Transverse colon (tissue), 4 donors: ENCODE data around the gene AGXT. TPM values are rescaled to one million over a fixed set of nuclear protein-coding genes. Genes with fewer than 3 reads are reported as not detected.

Experiments
- DNase-seq: peaks from one replicate; pipeline ENCODE4 v3.0.0-alpha.2; 2019
- H3K27ac ChIP-seq, 4 donors: fragments of 200-600 bp; sonication (generic); 2 replicates each; pipeline ENCODE4 v1.5.1; 2016 to 2018; ENCODE audit warnings: inconsistent platforms in 4 of 4
- H3K27me3 ChIP-seq: fragments of 200-600 bp; sonication (generic); 2 replicates; pipeline ENCODE4 v1.5.1; 2017; ENCODE audit warnings: inconsistent platforms
- H3K36me3 ChIP-seq, 4 donors: fragments of 200-600 bp; sonication (generic); 2 replicates each; pipeline ENCODE4 v1.5.1; 2017 to 2019; ENCODE audit warnings: inconsistent platforms in 4 of 4
- H3K4me1 ChIP-seq, 4 donors: fragments of 200-600 bp; sonication (generic); 2 replicates each; pipeline ENCODE4 v1.5.1; 2017 to 2020; ENCODE audit warnings: inconsistent platforms in 4 of 4
- H3K4me3 ChIP-seq, 4 donors: fragments of 200-600 bp; sonication (generic); 1 replicate in 1 of 4; 2 replicates in 3 of 4; pipeline versions ENCODE4 v1.5.1 to v1.6.1; 2017 to 2019; ENCODE audit warnings: inconsistent platforms in 4 of 4
- H3K9me3 ChIP-seq, 2 donors: fragments of 200-600 bp; sonication (generic); 2 replicates each; pipeline ENCODE4 v1.5.1; 2017 to 2019; ENCODE audit warnings: inconsistent platforms in 2 of 2
- EP300 ChIP-seq: sonication (generic); formaldehyde crosslinking; IDR thresholded peaks from one replicate; pipeline ENCODE4 v1.6.1; 2017; ENCODE audit warnings: antibody characterized with exemption, low read depth
- POLR2A ChIP-seq: fragments of 450-650 bp; IDR thresholded peaks from one replicate; pipeline ENCODE4 v1.6.1; 2016; ENCODE audit warnings: antibody characterized with exemption, mild to moderate bottlenecking, moderate library complexity
- POLR2AphosphoS5 ChIP-seq, 3 donors: sonication (generic); formaldehyde crosslinking; IDR thresholded peaks; one replicate each; pipeline ENCODE4 v1.6.1; 2016; ENCODE audit warnings: antibody characterized with exemption in 3 of 3
- WGBS, 2 donors: methylation state at CpG; one replicate each; pipeline ENCODE4 v1.1.5; 2018; ENCODE audit warnings: low coverage in 1 of 2; 5-methylcytosine and 5-hydroxymethylcytosine counted together
- in situ Hi-C, 4 donors: fragments of 200-750 bp; cut with MboI; loops; one replicate each; pipeline versions ENCODE4 v1.15.0 to v1.15.1; 2017; ENCODE audit warnings: low sequenced_read_pairs in 3 of 4, low pct_ligation_motif_present in 1 of 4, low pct_unique_long_range_greater_than_20kb in 1 of 4
- intact Hi-C: fragments of 100-400 bp; cut with DNase I; formaldehyde crosslinking; loops from one replicate; pipeline ENCODE4 v1.15.1; 2023; ENCODE audit warnings: low total_unique reads
- total RNA-seq, 4 donors: library from RNA; depleted of rRNA; stranded (reverse); fragments of >200 nt; gene quantifications; one replicate each; pipeline ENCODE4 v1.1.0, GENCODE V29; 2016
- TF ChIP-seq, protein P1 (sequence below), 5 experiments: fragments of 200-600 bp in 3 of 5; fragments of 450-650 bp in 2 of 5; sonication (generic) in 3 of 5; IDR thresholded peaks; 1 replicate in 2 of 5; 2 replicates in 3 of 5; pipeline ENCODE4 v1.5.1; 2016 to 2017; ENCODE audit warnings: antibody characterized with exemption in 5 of 5, inconsistent platforms in 3 of 5, mild to moderate bottlenecking in 2 of 5, moderate library complexity in 1 of 5

AGXT gene
- total RNA-seq, 4 donors from 2014 or later = 0.32 to 2.2 (median 0.82) TPM; not detected in 1

DNA sequence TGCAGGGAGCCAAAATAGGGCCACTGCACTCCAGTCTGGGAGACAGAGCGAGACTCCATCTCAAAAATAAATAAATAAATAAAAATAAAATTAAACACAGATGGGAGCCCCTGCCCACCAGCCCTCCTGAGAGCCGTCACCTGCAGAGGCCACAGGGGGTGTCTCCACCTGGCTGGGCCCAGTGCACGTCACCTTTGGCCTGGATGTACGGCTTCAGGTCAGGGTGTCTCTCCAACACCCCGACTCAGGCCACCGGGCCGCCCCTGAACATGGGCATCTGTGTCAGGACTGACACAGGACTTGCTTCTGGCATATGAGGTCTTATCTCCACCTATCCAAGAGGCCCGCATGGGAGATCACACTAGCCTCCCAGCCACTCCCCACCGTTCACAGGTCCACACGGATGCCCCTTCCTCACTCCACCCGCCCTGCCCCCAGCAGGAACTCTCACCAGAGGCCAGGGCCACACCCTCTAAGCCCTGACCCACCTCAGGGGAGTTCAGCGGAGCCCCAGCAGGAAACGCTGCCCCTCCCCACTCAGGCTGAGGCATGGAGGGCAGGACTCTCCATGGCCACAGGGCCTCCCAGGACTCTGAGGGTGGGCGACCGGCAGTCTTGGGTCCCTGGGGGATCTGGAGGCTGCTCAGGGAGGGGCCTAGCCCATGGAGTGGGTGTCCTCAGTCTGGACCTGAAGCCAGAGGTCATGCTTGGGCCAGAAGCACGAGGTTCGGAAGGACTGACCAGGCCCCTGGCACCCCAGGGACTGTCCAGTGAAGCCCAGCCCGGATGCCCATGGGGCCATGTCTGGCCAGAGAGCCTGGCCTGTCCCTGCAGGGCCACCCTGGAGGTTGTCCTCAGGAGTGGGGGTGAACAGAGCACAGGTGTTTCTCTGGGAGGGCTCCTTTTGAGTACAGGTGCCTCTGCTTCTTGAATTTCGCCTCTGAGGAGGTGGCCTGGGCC lies 35.9 kb downstream of the AGXT start:
- Histone ChIP-seq H3K9me3 (no peaks in the 10 kb centered on the region), H3K27me3 (peaks cover 54% of the 10 kb centered on the region), H3K27ac (no peak overlapping the region), H3K36me3 (no peaks in the 10 kb centered on the region), H3K4me3 (no peak overlapping the region), H3K4me1 (no peaks in the 10 kb centered on the region)
- 84 to 96% methylated on average over 3 to 17 of the region's 19 CpGs for WGBS, 2 donors
- intact Hi-C loops (no loop called here), in situ Hi-C loops (no loop called here)
- DNase-seq = no peak
- no peak for TF ChIP-seq POLR2AphosphoS5 (IDR thresholded peaks at IDR 0.05)
- no peak for TF ChIP-seq EP300
- TF ChIP-seq, protein P1, sequence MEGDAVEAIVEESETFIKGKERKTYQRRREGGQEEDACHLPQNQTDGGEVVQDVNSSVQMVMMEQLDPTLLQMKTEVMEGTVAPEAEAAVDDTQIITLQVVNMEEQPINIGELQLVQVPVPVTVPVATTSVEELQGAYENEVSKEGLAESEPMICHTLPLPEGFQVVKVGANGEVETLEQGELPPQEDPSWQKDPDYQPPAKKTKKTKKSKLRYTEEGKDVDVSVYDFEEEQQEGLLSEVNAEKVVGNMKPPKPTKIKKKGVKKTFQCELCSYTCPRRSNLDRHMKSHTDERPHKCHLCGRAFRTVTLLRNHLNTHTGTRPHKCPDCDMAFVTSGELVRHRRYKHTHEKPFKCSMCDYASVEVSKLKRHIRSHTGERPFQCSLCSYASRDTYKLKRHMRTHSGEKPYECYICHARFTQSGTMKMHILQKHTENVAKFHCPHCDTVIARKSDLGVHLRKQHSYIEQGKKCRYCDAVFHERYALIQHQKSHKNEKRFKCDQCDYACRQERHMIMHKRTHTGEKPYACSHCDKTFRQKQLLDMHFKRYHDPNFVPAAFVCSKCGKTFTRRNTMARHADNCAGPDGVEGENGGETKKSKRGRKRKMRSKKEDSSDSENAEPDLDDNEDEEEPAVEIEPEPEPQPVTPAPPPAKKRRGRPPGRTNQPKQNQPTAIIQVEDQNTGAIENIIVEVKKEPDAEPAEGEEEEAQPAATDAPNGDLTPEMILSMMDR (IDR thresholded peaks at IDR 0.05) = no peak
- no peak for TF ChIP-seq POLR2A

DNA sequence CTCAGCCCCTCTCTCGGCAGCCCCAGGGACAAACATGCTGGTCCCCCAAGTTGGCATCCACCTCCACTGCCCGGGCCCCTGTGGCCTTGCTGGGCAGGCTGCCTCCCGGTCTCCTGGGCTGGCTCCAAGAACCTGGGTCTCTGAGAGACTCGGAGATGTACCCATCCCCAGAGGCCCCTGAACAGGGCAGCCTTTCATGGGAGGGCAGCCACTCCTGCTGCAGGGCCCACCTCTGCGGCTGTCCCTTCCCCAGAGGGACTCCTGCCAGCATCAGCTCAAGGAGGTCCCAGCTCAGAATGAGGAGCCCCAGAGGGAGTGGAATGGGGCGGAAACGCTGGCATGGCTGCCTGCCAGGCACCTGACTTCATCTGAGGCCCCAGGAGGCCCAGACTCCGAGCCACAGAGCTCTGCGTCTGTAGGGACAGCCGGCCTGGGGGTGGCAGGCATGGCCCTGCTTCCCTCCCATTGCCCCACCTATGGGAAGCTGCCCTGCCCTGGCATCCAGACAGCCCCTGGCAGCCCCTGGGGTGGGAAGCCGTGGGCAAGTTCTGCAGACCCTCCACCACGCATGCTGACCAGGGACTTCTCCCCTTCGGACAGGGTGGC lies 36.7 kb downstream of the AGXT start:
- 60% methylated on average over 11 of the region's 13 CpGs; no CpG with 5 or more reads in 1 of the 2 donors for WGBS, 2 donors
- H3K36me3 ChIP-seq = no peaks in the 10 kb centered on the region
- in situ Hi-C loops = no loop called here
- intact Hi-C loops = no loop called here
- H3K4me3 ChIP-seq = no peak overlapping the region
- H3K9me3 ChIP-seq = no peaks in the 10 kb centered on the region
- H3K27ac ChIP-seq = no peak overlapping the region
- TF ChIP-seq POLR2AphosphoS5 (IDR thresholded peaks at IDR 0.05) = no peak
- TF ChIP-seq POLR2A = no peak
- TF ChIP-seq EP300 = no peak
- TF ChIP-seq, protein P1 (IDR thresholded peaks at IDR 0.05) = no peak
- peaks cover 60% of the 10 kb centered on the region for H3K27me3 ChIP-seq
- no peak for DNase-seq
- H3K4me1 ChIP-seq = no peaks in the 10 kb centered on the region

DNA sequence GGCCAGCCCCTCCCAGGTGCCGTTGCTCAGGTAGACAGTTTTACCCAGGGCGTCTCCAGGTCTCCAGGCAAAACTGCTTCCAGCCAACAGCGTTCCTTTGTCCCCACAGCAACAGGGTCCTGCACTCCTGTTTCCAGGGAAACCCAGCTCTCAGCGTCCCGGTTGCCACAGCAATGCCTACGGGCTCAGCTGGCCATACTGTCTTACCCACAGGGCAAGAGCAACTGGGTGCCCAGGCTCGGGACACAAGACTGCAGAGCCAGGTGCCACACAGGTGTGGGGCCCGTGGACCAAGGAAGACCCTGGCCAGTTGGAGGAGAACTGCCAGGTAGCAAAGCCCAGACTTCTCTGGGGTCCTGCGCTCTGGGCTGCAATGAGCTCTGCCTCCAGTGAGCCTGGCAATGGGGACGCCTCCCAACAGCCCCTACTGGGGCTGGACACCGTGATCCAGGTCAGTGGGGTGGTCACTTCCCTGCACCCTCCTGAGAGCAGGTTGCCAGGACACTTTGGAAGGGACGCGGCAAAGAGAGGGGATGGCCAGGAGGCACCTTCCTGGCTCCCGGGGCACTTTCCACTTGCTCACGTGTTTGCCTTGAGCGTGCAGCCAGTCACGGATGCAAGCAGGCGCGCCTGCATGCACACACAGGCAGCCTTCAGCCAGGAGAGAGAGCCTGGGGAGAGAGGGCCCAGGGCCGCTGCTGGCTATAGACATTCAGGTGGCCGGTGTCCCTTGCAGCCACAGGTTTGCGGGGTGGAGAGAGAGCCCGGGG lies 37.7 kb downstream of the AGXT start, which contains the start of gene CROCC2:
CROCC2 (plus strand) TSS at position 196 of the 770 bp plus-strand sequence; CDS start at position 374, 178 bp downstream.
- TF ChIP-seq, protein P1 (IDR thresholded peaks at IDR 0.05) = no peak
- TF ChIP-seq POLR2A (no peak), POLR2AphosphoS5 (IDR thresholded peaks at IDR 0.05) (no peak), EP300 (no peak)
- in situ Hi-C loops (no loop called here), intact Hi-C loops (no loop called here)
- Histone ChIP-seq H3K4me1 (no peaks in the 10 kb centered on the region), H3K27me3 (peaks cover 63% of the 10 kb centered on the region), H3K27ac (no peak within 1 kb of the TSS), H3K36me3 (no peaks in the 10 kb centered on the region), H3K4me3 (no peak within 1 kb of the TSS), H3K9me3 (no peaks in the 10 kb centered on the region)
- no peak for DNase-seq
- 38% methylated on average over 18 of the region's 23 CpGs; no CpG with 5 or more reads in 1 of the 2 donors for WGBS, 2 donors
